H1 (cell line): ENCODE measurements around the gene ELAVL1. TPM values are rescaled to one million over a fixed set of nuclear protein-coding genes. Genes with fewer than 3 reads are reported as not detected.

ENCODE experiments used
- CTCF ChIA-PET: fragments of 300-600 bp; sonication (Branson Sonifier 250); formaldehyde crosslinking; loops from one replicate; lab custom pipeline; 2021; ENCODE audit not compliant: partially characterized antibody; lab: Charles Lee
- POLR2A ChIA-PET: fragments of 300-600 bp; sonication (Branson Sonifier 250); formaldehyde crosslinking; loops from one replicate; lab custom pipeline; 2021; ENCODE audit warnings: inconsistent platforms; ENCODE audit not compliant: partially characterized antibody; lab: Charles Lee
- DNase-seq, 2 experiments: peaks; one replicate each; pipeline versions ENCODE4 v3.0.0 to v3.0.0-alpha.2; 2010 to 2022; ENCODE audit warnings: low spot score in 2 of 2, low read depth in 1 of 2, mixed read lengths in 1 of 2
- FAIRE-seq: peaks from 2 replicates; lab custom pipeline; 2011; peaks lifted over from hg19 to GRCh38; lab: Jason Lieb, UNC
- H2AFZ ChIP-seq: 2 replicates; pipeline ENCODE4 v1.8.1; 2012; ENCODE audit warnings: low read length, inconsistent platforms
- H2AK5ac ChIP-seq: 2 replicates; pipeline ENCODE4 v1.6.1; 2013; ENCODE audit warnings: low read depth, low read length
- H2BK120ac ChIP-seq: replicated peaks from 2 replicates; pipeline ENCODE3; 2013; ENCODE audit warnings: low read depth, low read length, inconsistent platforms
- H2BK12ac ChIP-seq: 2 replicates; pipeline ENCODE4 v1.6.1; 2013; ENCODE audit warnings: low read depth, low read length
- H2BK15ac ChIP-seq: 2 replicates; pipeline ENCODE4 v1.6.1; 2013; ENCODE audit warnings: low read length
- H2BK20ac ChIP-seq: 2 replicates; pipeline ENCODE4 v1.6.1; 2013; ENCODE audit warnings: low read length
- H2BK5ac ChIP-seq: 2 replicates; pipeline ENCODE4 v1.6.1; 2013; ENCODE audit warnings: low read depth, low read length
- H3K14ac ChIP-seq: 2 replicates; pipeline ENCODE4 v1.6.1; 2013; ENCODE audit warnings: inconsistent platforms; ENCODE audit not compliant: insufficient read length
- H3K18ac ChIP-seq: 2 replicates; pipeline ENCODE4 v1.6.1; 2013; ENCODE audit warnings: low read length; ENCODE audit errors: extremely low read depth
- H3K23ac ChIP-seq: 2 replicates; pipeline ENCODE4 v1.6.1; 2013; ENCODE audit warnings: inconsistent platforms; ENCODE audit not compliant: insufficient read length
- H3K23me2 ChIP-seq: 2 replicates; pipeline ENCODE4 v1.6.1; 2013; ENCODE audit warnings: low read depth, low read length
- H3K27ac ChIP-seq: 2 replicates; pipeline ENCODE4 v1.6.1; 2011; ENCODE audit warnings: low read depth, low read length, inconsistent platforms
- H3K27me3 ChIP-seq, 4 experiments: replicated peaks in 1 of 4; 1 replicate in 1 of 4; 2 replicates in 3 of 4; pipeline versions ENCODE4 v1.6.1 to v1.8.1; 2011 to 2013; ENCODE audit warnings: low read length in 3 of 4, mild to moderate bottlenecking in 3 of 4, inconsistent platforms in 2 of 4, mixed read lengths in 2 of 4, moderate library complexity in 1 of 4; ENCODE audit not compliant: control insufficient read depth in 3 of 4, insufficient read depth in 3 of 4; ENCODE audit errors: extremely low read depth in 1 of 4
- H3K36me3 ChIP-seq, 4 experiments: 2 replicates each; pipeline versions ENCODE4 v1.6.1 to v1.8.1; 2011 to 2013; ENCODE audit warnings: mild to moderate bottlenecking in 4 of 4, low read length in 3 of 4, moderate library complexity in 2 of 4, control low read depth in 1 of 4, inconsistent platforms in 1 of 4; ENCODE audit not compliant: insufficient read depth in 4 of 4, control insufficient read depth in 2 of 4
- H3K4ac ChIP-seq: replicated peaks from 2 replicates; pipeline ENCODE3; 2013; ENCODE audit warnings: low read length, low read depth, mixed read lengths, inconsistent platforms; ENCODE audit not compliant: insufficient read length
- H3K4me1 ChIP-seq, 4 experiments: replicated peaks in 1 of 4; 1 replicate in 1 of 4; 2 replicates in 3 of 4; pipeline versions ENCODE4 v1.6.1 to v1.8.1; 2011 to 2013; ENCODE audit warnings: low read length in 3 of 4, inconsistent platforms in 2 of 4, mixed read lengths in 1 of 4; ENCODE audit not compliant: insufficient read depth in 4 of 4, control insufficient read depth in 3 of 4
- H3K4me2 ChIP-seq, 2 experiments: 2 replicates each; pipeline versions ENCODE4 v1.6.1 to v1.8.1; 2011 to 2013; ENCODE audit warnings: low read depth in 2 of 2, low read length in 2 of 2, control low read depth in 1 of 2, inconsistent platforms in 1 of 2, mild to moderate bottlenecking in 1 of 2; ENCODE audit not compliant: insufficient read depth in 1 of 2
- H3K4me3 ChIP-seq, 4 experiments: fragments of 200-600, 300-600 bp in 1 of 4; sonication (generic), shearing (Covaris generic), sonication (Bioruptor Twin) in 1 of 4; 2 replicates each; pipeline versions ENCODE4 v1.5.1 to v1.8.1; 2011 to 2016; ENCODE audit warnings: low read length in 4 of 4, low read depth in 3 of 4, control low read depth in 2 of 4, inconsistent platforms in 2 of 4, mild to moderate bottlenecking in 2 of 4, mixed read lengths in 1 of 4, moderate library complexity in 1 of 4; ENCODE audit not compliant: insufficient read depth in 2 of 4; ENCODE audit errors: extremely low read depth in 1 of 4
- H3K56ac ChIP-seq: replicated peaks from 2 replicates; pipeline ENCODE3; 2013; ENCODE audit warnings: low read depth, mild to moderate bottlenecking, mixed read lengths, low read length, inconsistent platforms; ENCODE audit not compliant: insufficient read length
- H3K79me1 ChIP-seq: 2 replicates; pipeline ENCODE4 v1.6.1; 2013; ENCODE audit warnings: low read depth, low read length, control low read depth
- H3K79me2 ChIP-seq, 2 experiments: 2 replicates each; pipeline versions ENCODE4 v1.6.1 to v1.8.1; 2012 to 2013; ENCODE audit warnings: low read length in 2 of 2, mild to moderate bottlenecking in 2 of 2, inconsistent platforms in 1 of 2; ENCODE audit not compliant: insufficient read depth in 2 of 2, control insufficient read depth in 1 of 2
- H3K9ac ChIP-seq, 4 experiments: replicated peaks in 1 of 4; 1 replicate in 1 of 4; 2 replicates in 3 of 4; pipeline versions ENCODE4 v1.6.1 to v1.8.1; 2011 to 2013; ENCODE audit warnings: low read depth in 3 of 4, low read length in 3 of 4, control low read depth in 2 of 4, mild to moderate bottlenecking in 2 of 4, moderate library complexity in 2 of 4, inconsistent platforms in 1 of 4; ENCODE audit errors: extremely low read depth in 1 of 4
- H3K9me3 ChIP-seq, 2 experiments: 2 replicates each; pipeline versions ENCODE4 v1.6.1 to v1.8.1; 2012 to 2013; ENCODE audit warnings: mild to moderate bottlenecking in 2 of 2, moderate library complexity in 2 of 2, control low read depth in 1 of 2, inconsistent platforms in 1 of 2, low read depth in 1 of 2, low read length in 1 of 2, mixed read lengths in 1 of 2; ENCODE audit not compliant: insufficient read depth in 2 of 2
- H4K20me1 ChIP-seq, 2 experiments: replicated peaks in 1 of 2; 2 replicates each; pipeline versions ENCODE3 to v1.8.1; 2011 to 2013; ENCODE audit warnings: inconsistent platforms in 2 of 2, low read length in 2 of 2, mild to moderate bottlenecking in 1 of 2; ENCODE audit not compliant: insufficient read depth in 2 of 2, control insufficient read depth in 1 of 2
- H4K5ac ChIP-seq: 2 replicates; pipeline ENCODE4 v1.6.1; 2013; ENCODE audit warnings: low read length, low read depth, mixed read lengths, inconsistent platforms; ENCODE audit not compliant: insufficient read length
- H4K8ac ChIP-seq: 2 replicates; pipeline ENCODE4 v1.8.0; 2013; ENCODE audit warnings: mild to moderate bottlenecking, moderate library complexity, low read length, inconsistent platforms; ENCODE audit not compliant: insufficient read depth; ENCODE audit errors: extremely low read depth
- H4K91ac ChIP-seq: replicated peaks from 2 replicates; pipeline ENCODE3; 2013; ENCODE audit warnings: low read length, mixed read lengths, inconsistent platforms; ENCODE audit not compliant: insufficient read length
- BACH1 ChIP-seq: IDR thresholded peaks from 2 replicates; pipeline ENCODE4 v1.6.1; 2012; ENCODE audit warnings: low read length, improper control_type of control experiment
- EP300 ChIP-seq, 2 experiments: IDR thresholded peaks; 1 replicate in 1 of 2; 2 replicates in 1 of 2; pipeline ENCODE4 v1.6.1; 2011 to 2012; ENCODE audit warnings: low read depth in 2 of 2, low read length in 2 of 2, mild to moderate bottlenecking in 2 of 2, borderline replicate concordance in 1 of 2, inconsistent platforms in 1 of 2, moderate library complexity in 1 of 2
- FOSL1 ChIP-seq: IDR thresholded peaks from 2 replicates; pipeline ENCODE4 v1.6.1; 2011; ENCODE audit warnings: mild to moderate bottlenecking, low read depth, low read length, moderate library complexity; ENCODE audit not compliant: insufficient read depth
- JUN ChIP-seq: IDR thresholded peaks from 2 replicates; pipeline ENCODE4 v1.6.1; 2011; ENCODE audit warnings: low read depth, mild to moderate bottlenecking, improper control_type of control experiment, low read length
- JUND ChIP-seq: IDR thresholded peaks from 2 replicates; pipeline ENCODE4 v1.6.1; 2011; ENCODE audit warnings: mild to moderate bottlenecking, improper control_type of control experiment, low read length
- POU5F1 ChIP-seq: IDR thresholded peaks from 2 replicates; pipeline ENCODE4 v1.6.1; 2011; ENCODE audit warnings: low read depth, mild to moderate bottlenecking, low read length, moderate library complexity
- SRF ChIP-seq: IDR thresholded peaks from 2 replicates; pipeline ENCODE4 v1.6.1; 2011; ENCODE audit warnings: mild to moderate bottlenecking, low read depth, low read length, moderate library complexity
- TEAD4 ChIP-seq: IDR thresholded peaks from 2 replicates; pipeline ENCODE4 v1.6.1; 2012; ENCODE audit warnings: low read depth, low read length, inconsistent platforms, mixed read lengths
- WGBS, 2 experiments: shearing (Covaris generic) in 1 of 2; methylation state at CpG; one replicate each; pipeline versions ENCODE4 v1.1.6 to v1.1.7; 2013 to 2015; ENCODE audit warnings: low lambda C conversion rate in 2 of 2, mixed read lengths in 2 of 2, inconsistent platforms in 1 of 2, low coverage in 1 of 2, missing lambda C conversion rate in 1 of 2; ENCODE audit not compliant: insufficient replicate concordance in 2 of 2, insufficient coverage in 1 of 2, insufficient read length in 1 of 2; ENCODE audit errors: extremely low coverage in 1 of 2, missing lambda C conversion rate in 1 of 2; 5-methylcytosine and 5-hydroxymethylcytosine counted together
- polyA plus RNA-seq, 7 experiments: library from polyadenylated mRNA; depleted of rRNA in 3 of 7; stranded (reverse) in 5 of 7; unstranded in 2 of 7; fragments of >200 nt in 5 of 7; fragments of 200-250 nt in 2 of 7; gene quantifications; 1 replicate in 5 of 7; 2 replicates in 1 of 7; 4 replicates in 1 of 7; pipeline versions ENCODE4 v1.2.1 to v1.2.3, GENCODE V29; 2011 to 2013; ENCODE audit warnings: missing spikeins in 2 of 7, mixed read lengths in 2 of 7
- total RNA-seq: library from RNA; stranded (reverse); fragmentation: NEBNext Ultra II Directional; extraction: Animal tissue kit (Norgen Biotek cat#: 25700); gene quantifications from 2 replicates; pipeline ENCODE4 v1.2.1, GENCODE V29; 2021
- TF ChIP-seq, protein P1 (sequence below), 3 experiments: IDR thresholded peaks; 1 replicate in 2 of 3; 2 replicates in 1 of 3; pipeline versions ENCODE4 v1.5.1 to v1.6.1; 2011; ENCODE audit warnings: low read length in 3 of 3, mild to moderate bottlenecking in 3 of 3, inconsistent platforms in 2 of 3, low read depth in 1 of 3, moderate library complexity in 1 of 3; ENCODE audit not compliant: insufficient read depth in 1 of 3; ENCODE audit errors: control extremely low read depth in 1 of 3

ELAVL1 gene
- total and polyA plus RNA-seq, 2 of the 8 experiments (the other 6 are each of a cell fraction or from before 2014, with no cell fraction given), result 56.7 to 163 TPM

DNA sequence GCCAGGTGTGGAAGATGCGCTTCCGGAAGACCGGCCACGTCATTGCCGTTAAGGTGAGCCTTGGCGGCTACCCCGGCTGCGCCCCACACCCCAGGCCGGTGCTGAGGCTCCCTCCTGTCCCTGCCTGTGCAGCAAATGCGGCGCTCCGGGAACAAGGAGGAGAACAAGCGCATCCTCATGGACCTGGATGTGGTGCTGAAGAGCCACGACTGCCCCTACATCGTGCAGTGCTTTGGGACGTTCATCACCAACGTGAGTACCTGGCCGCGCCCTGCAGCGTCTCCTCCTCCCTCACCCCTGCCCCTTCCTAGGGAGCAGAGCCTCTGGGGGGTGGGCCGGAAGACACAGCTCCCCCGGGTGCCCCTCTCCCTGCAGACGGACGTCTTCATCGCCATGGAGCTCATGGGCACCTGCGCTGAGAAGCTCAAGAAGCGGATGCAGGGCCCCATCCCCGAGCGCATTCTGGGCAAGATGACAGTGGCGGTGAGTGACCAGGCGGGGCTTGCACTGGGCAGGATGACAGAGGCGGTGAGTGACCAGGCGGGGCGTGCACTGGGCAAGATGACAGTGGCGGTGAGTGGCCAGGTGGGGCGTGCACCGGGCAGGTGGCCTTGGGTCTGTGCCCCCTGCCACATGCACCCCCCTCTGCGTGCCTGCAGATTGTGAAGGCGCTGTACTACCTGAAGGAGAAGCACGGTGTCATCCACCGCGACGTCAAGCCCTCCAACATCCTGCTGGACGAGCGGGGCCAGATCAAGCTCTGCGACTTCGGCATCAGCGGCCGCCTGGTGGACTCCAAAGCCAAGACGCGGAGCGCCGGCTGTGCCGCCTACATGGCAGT lies 94.9 kb downstream of the ELAVL1 start:
- H2AK5ac ChIP-seq, result no peak overlapping the region
- no peak overlapping the region for H3K9ac ChIP-seq
- 92% methylated on average over 33 of the region's 54 CpGs; no CpG with 5 or more reads in 1 of the 2 experiments for WGBS, 2 experiments
- CTCF ChIA-PET, result interaction anchor here (0.6 to 1.7 kb wide), 4 partner anchors 14 to 58 kb away, joined by 3 to 7 read pairs (median 4); no protein-coding TSS in a partner anchor
- no peak overlapping the region for H4K5ac ChIP-seq
- no peak for DNase-seq
- H3K56ac ChIP-seq, result no peak overlapping the region
- H2BK120ac ChIP-seq, result no peak overlapping the region
- H3K4me3 ChIP-seq, result no peak overlapping the region
- H4K8ac ChIP-seq, result no peak overlapping the region
- peaks cover 5 to 22% of the 10 kb centered on the region in 2 experiments for H4K20me1 ChIP-seq
- POLR2A ChIA-PET, result interaction anchor here (0.9 to 2.3 kb wide), 4 partner anchors 10 to 16 kb away, joined by 5 to 10 read pairs (median 8); partner anchors contain the start of gene SNAPC2
- H3K4ac ChIP-seq, result no peak overlapping the region
- H3K27me3 ChIP-seq, result peaks cover 0 to 11% (median 8%) of the 10 kb centered on the region in 4 experiments; a peak in 5 of 7 replicates
- H2BK5ac ChIP-seq, result no peak overlapping the region
- H3K79me1 ChIP-seq, result 0 out of 2 replicates have a peak, but pooled peaks cover 4% of the 10 kb centered on the region
- H3K23me2 ChIP-seq, result no peaks in the 10 kb centered on the region; the same call in 1 of the 2 replicates
- no peaks in the 10 kb centered on the region for H3K4me1 ChIP-seq
- no peak overlapping the region for H3K4me2 ChIP-seq
- H2BK12ac ChIP-seq, result no peak overlapping the region
- no peak overlapping the region for H3K18ac ChIP-seq
- H3K79me2 ChIP-seq, result peaks cover 0 to 10% of the 10 kb centered on the region in 2 experiments; a peak in 1 of 4 replicates
- no peak overlapping the region for H3K14ac ChIP-seq
- H4K91ac ChIP-seq, result no peak overlapping the region
- H2AFZ ChIP-seq, result no peak overlapping the region
- no peak overlapping the region for H2BK20ac ChIP-seq
- no peak overlapping the region for H2BK15ac ChIP-seq
- H3K27ac ChIP-seq, result no peak overlapping the region
- peaks cover 5 to 30% (median 16%) of the 10 kb centered on the region in 4 experiments; a peak in 5 of 8 replicates for H3K36me3 ChIP-seq
- H3K9me3 ChIP-seq, result no peaks in the 10 kb centered on the region
- H3K23ac ChIP-seq, result no peak overlapping the region
- no peak for FAIRE-seq
- TF ChIP-seq POU5F1, result no peak
- TF ChIP-seq FOSL1, result no peak
- no peak for TF ChIP-seq JUND
- TF ChIP-seq JUN, result no peak
- no peak for TF ChIP-seq SRF
- TF ChIP-seq, protein P1, sequence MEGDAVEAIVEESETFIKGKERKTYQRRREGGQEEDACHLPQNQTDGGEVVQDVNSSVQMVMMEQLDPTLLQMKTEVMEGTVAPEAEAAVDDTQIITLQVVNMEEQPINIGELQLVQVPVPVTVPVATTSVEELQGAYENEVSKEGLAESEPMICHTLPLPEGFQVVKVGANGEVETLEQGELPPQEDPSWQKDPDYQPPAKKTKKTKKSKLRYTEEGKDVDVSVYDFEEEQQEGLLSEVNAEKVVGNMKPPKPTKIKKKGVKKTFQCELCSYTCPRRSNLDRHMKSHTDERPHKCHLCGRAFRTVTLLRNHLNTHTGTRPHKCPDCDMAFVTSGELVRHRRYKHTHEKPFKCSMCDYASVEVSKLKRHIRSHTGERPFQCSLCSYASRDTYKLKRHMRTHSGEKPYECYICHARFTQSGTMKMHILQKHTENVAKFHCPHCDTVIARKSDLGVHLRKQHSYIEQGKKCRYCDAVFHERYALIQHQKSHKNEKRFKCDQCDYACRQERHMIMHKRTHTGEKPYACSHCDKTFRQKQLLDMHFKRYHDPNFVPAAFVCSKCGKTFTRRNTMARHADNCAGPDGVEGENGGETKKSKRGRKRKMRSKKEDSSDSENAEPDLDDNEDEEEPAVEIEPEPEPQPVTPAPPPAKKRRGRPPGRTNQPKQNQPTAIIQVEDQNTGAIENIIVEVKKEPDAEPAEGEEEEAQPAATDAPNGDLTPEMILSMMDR (IDR thresholded peaks at IDR 0.05; ENCODE audit: control extremely low read depth in 1 of 3, insufficient read depth in 1 of 3, low read depth in 1 of 3, low read length in 3 of 3), result no peak
- no peak for TF ChIP-seq BACH1
- TF ChIP-seq TEAD4, result no peak
- TF ChIP-seq EP300 (IDR thresholded peaks at IDR 0.05; ENCODE audit: borderline replicate concordance in 1 of 2, low read depth in 2 of 2, low read length in 2 of 2), result no peak
